ENCODE measurements around the gene OR6M1. TPM values are rescaled to one million over a fixed set of nuclear protein-coding genes. Genes with fewer than 3 reads are reported as not detected.

The OR6M1 gene
- total RNA-seq, 6 experiments from 2014 or later, result not detected

- H3K4me3 ChIP-seq, result no peak overlapping the region
- DNase-seq (no peak), ATAC-seq (no peak)
- intact Hi-C loops (cut with DNase I), result no loop called here
- TF ChIP-seq POLR2A (IDR thresholded peaks at IDR 0.05) (no peak), CTCF (IDR thresholded peaks at IDR 0.05) (no peak)
- H3K27ac ChIP-seq, result no peak overlapping the region
- WGBS (ENCODE audit: insufficient coverage, low coverage, low lambda C conversion rate, missing lambda C conversion rate), result 93% methylated on average over 4 of the region's 4 CpGs
- no peaks in the 10 kb centered on the region for H3K36me3 ChIP-seq
- H3K27me3 ChIP-seq, result no peaks in the 10 kb centered on the region
- H3K9me3 ChIP-seq, result no peaks in the 10 kb centered on the region
- peaks cover 0 to 8% (median 0%) of the 10 kb centered on the region in 4 donors for H3K4me1 ChIP-seq
These were observed 6.7 kb downstream of the OR6M1 start for GRCh38 chr11:123799438-123799837.

GRCh38 chr11:123798513-123799252 lies 7.5 kb downstream of the OR6M1 start:
- ATAC-seq (peak; percentile 84 to 95 (median 94)), DNase-seq (peak in 1 of 3 donors; percentile 73)
- Histone ChIP-seq H3K36me3 (no peaks in the 10 kb centered on the region), H3K27ac (peak overlapping the region in 1 of 3 donors; percentile 60), H3K4me3 (no peak overlapping the region), H3K27me3 (no peaks in the 10 kb centered on the region), H3K4me1 (peaks cover 0 to 8% (median 0%) of the 10 kb centered on the region in 4 donors), H3K9me3 (no peaks in the 10 kb centered on the region)
- intact Hi-C loops (cut with DNase I), result no loop called here
- no peak for TF ChIP-seq CTCF (IDR thresholded peaks at IDR 0.05)
- TF ChIP-seq POLR2A (IDR thresholded peaks at IDR 0.05), result no peak
- 36% methylated on average over 5 of the region's 5 CpGs for WGBS (ENCODE audit: insufficient coverage, low coverage, low lambda C conversion rate, missing lambda C conversion rate)

- H3K4me1 ChIP-seq, result peaks cover 0 to 8% (median 0%) of the 10 kb centered on the region in 4 donors
- ATAC-seq (no peak), DNase-seq (no peak)
- H3K36me3 ChIP-seq, result no peaks in the 10 kb centered on the region
- peak overlapping the region in 1 of 3 donors; percentile 60 for H3K27ac ChIP-seq
- no peaks in the 10 kb centered on the region for H3K9me3 ChIP-seq
- intact Hi-C loops (cut with DNase I), result no loop called here
- 54% methylated on average over 4 of the region's 4 CpGs for WGBS (ENCODE audit: insufficient coverage, low coverage, low lambda C conversion rate, missing lambda C conversion rate)
- no peaks in the 10 kb centered on the region for H3K27me3 ChIP-seq
- no peak overlapping the region for H3K4me3 ChIP-seq
- TF ChIP-seq CTCF (IDR thresholded peaks at IDR 0.05), result no peak
- no peak for TF ChIP-seq POLR2A (IDR thresholded peaks at IDR 0.05)
These were observed 8.1 kb downstream of the OR6M1 start for GRCh38 chr11:123798079-123798478.

- Histone ChIP-seq H3K4me1 (peaks cover 0 to 8% (median 0%) of the 10 kb centered on the region in 4 donors), H3K27me3 (no peaks in the 10 kb centered on the region), H3K9me3 (no peaks in the 10 kb centered on the region), H3K36me3 (no peaks in the 10 kb centered on the region), H3K27ac (no peak overlapping the region), H3K4me3 (no peak overlapping the region)
- TF ChIP-seq CTCF (IDR thresholded peaks at IDR 0.05) (no peak), POLR2A (IDR thresholded peaks at IDR 0.05) (no peak)
- no peak for ATAC-seq
- intact Hi-C loops (cut with DNase I), result no loop called here
- DNase-seq, result no peak
- WGBS (ENCODE audit: insufficient coverage, low coverage, low lambda C conversion rate, missing lambda C conversion rate), result 56% methylated on average over 5 of the region's 10 CpGs
These were observed 8.6 kb downstream of the OR6M1 start for GRCh38 chr11:123797541-123797940.

All from right lobe of liver (tissue), 6 donors.